ENCODE measurements around the gene BEAN1.

Gene BEAN1

GRCh38 chr16:66529475-66529874 lies 102.4 kb downstream of the BEAN1 start:
- no peak for DNase-seq
